GM19452 (cell line): ENCODE results near the gene CXCL6.

ENCODE experiments used
- ATAC-seq: cut with Tn5 transposase; IDR thresholded peaks from one replicate; pipeline ENCODE4 v1.9.1; 2021; ENCODE audit not compliant: unreplicated experiment

CXCL6 gene

GRCh38 chr4:73836373-73837279, at the start of gene CXCL6:
Gene CXCL6, plus strand, starts transcription at chr4:73836678. Its CDS starts 73 bp downstream, at chr4:73836751.
- ATAC-seq = no peak

GRCh38 chr4:73788411-73788810, 48.1 kb upstream of the CXCL6 start:
- ATAC-seq = no peak

GRCh38 chr4:73798842-73799241, 37.6 kb upstream of the CXCL6 start:
- ATAC-seq = no peak

- no peak for ATAC-seq
These were observed 36.3 kb upstream of the CXCL6 start for GRCh38 chr4:73800206-73800605.

- ATAC-seq = no peak
These were observed 34.8 kb upstream of the CXCL6 start for GRCh38 chr4:73801692-73802091.

- no peak for ATAC-seq
These were observed 33.3 kb upstream of the CXCL6 start for GRCh38 chr4:73803213-73803612.

- ATAC-seq = no peak
These were observed 26.3 kb upstream of the CXCL6 start for GRCh38 chr4:73810191-73810590.

GRCh38 chr4:73811841-73812240, 24.6 kb upstream of the CXCL6 start:
- ATAC-seq = no peak

- ATAC-seq = no peak
These were observed 21.8 kb upstream of the CXCL6 start for GRCh38 chr4:73814679-73815078.

GRCh38 chr4:73815145-73815544, 21.3 kb upstream of the CXCL6 start:
- ATAC-seq = no peak

- no peak for ATAC-seq
These were observed 19.7 kb upstream of the CXCL6 start for GRCh38 chr4:73816814-73817213.

- no peak for ATAC-seq
These were observed 19.1 kb upstream of the CXCL6 start for GRCh38 chr4:73817341-73817740.

GRCh38 chr4:73821325-73821724, 15.2 kb upstream of the CXCL6 start:
- ATAC-seq = no peak

GRCh38 chr4:73822389-73822788, 14.1 kb upstream of the CXCL6 start:
- no peak for ATAC-seq

- no peak for ATAC-seq
These were observed 13.5 kb upstream of the CXCL6 start for GRCh38 chr4:73822812-73823504.

- no peak for ATAC-seq
These were observed 12.7 kb upstream of the CXCL6 start for GRCh38 chr4:73823760-73824159.

GRCh38 chr4:73828956-73829355, 7.5 kb upstream of the CXCL6 start:
- ATAC-seq = no peak

GRCh38 chr4:73831569-73831968, 4.9 kb upstream of the CXCL6 start:
- no peak for ATAC-seq

GRCh38 chr4:73832651-73833237, 3.7 kb upstream of the CXCL6 start:
- ATAC-seq = no peak

GRCh38 chr4:73839071-73839470, 2.6 kb downstream of the CXCL6 start:
- ATAC-seq = no peak

GRCh38 chr4:73839715-73840114, 3.2 kb downstream of the CXCL6 start:
- no peak for ATAC-seq
